Measurements from ENCODE around the gene FBXL7.

The FBXL7 gene

GRCh38 chr5:15798006-15798405 lies 298.0 kb downstream of the FBXL7 start:
- Histone ChIP-seq H3K4me1 (ENCODE audit: low read length) (no peaks in the 10 kb centered on the region), H3K79me2 (ENCODE audit: low read length) (no peaks in the 10 kb centered on the region), H3K4me3 (ENCODE audit: low read length) (no peak overlapping the region), H3K27me3 (ENCODE audit: low read depth, low read length) (no peaks in the 10 kb centered on the region), H3K36me3 (replicated peaks; ENCODE audit: low read depth, low read length) (no peaks in the 10 kb centered on the region), H3K27ac (ENCODE audit: low read length) (no peak overlapping the region), H3K4me2 (ENCODE audit: low read length) (no peak overlapping the region), H4K20me1 (ENCODE audit: insufficient read depth, low read length) (no peaks in the 10 kb centered on the region), H2AFZ (ENCODE audit: low read depth, low read length) (no peak overlapping the region), H3K9me3 (ENCODE audit: insufficient read depth, low read length) (no peaks in the 10 kb centered on the region), H3K9ac (ENCODE audit: low read length) (no peak overlapping the region)
- TF ChIP-seq CTCF (IDR thresholded peaks at IDR 0.05; ENCODE audit: low read depth, low read length), result no peak
- TF ChIP-seq EZH2phosphoT487 (IDR thresholded peaks at IDR 0.05; ENCODE audit: low read depth), result no peak

GRCh38 chr5:15799014-15799413 lies 299.0 kb downstream of the FBXL7 start:
- Histone ChIP-seq H3K4me2 (ENCODE audit: low read length) (no peak overlapping the region), H2AFZ (ENCODE audit: low read depth, low read length) (no peak overlapping the region), H3K27me3 (ENCODE audit: low read depth, low read length) (no peaks in the 10 kb centered on the region), H3K36me3 (replicated peaks; ENCODE audit: low read depth, low read length) (no peaks in the 10 kb centered on the region), H3K4me3 (ENCODE audit: low read length) (no peak overlapping the region), H3K4me1 (ENCODE audit: low read length) (no peaks in the 10 kb centered on the region), H3K79me2 (ENCODE audit: low read length) (no peaks in the 10 kb centered on the region), H4K20me1 (ENCODE audit: insufficient read depth, low read length) (no peaks in the 10 kb centered on the region), H3K9ac (ENCODE audit: low read length) (no peak overlapping the region), H3K9me3 (ENCODE audit: insufficient read depth, low read length) (no peaks in the 10 kb centered on the region), H3K27ac (ENCODE audit: low read length) (no peak overlapping the region)
- no peak for TF ChIP-seq EZH2phosphoT487 (IDR thresholded peaks at IDR 0.05; ENCODE audit: low read depth)
- no peak for TF ChIP-seq CTCF (IDR thresholded peaks at IDR 0.05; ENCODE audit: low read depth, low read length)

GRCh38 chr5:15799612-15800011 lies 299.6 kb downstream of the FBXL7 start:
- Histone ChIP-seq H3K27ac (ENCODE audit: low read length) (no peak overlapping the region), H3K9ac (ENCODE audit: low read length) (no peak overlapping the region), H3K4me2 (ENCODE audit: low read length) (no peak overlapping the region), H3K4me3 (ENCODE audit: low read length) (no peak overlapping the region), H3K79me2 (ENCODE audit: low read length) (no peaks in the 10 kb centered on the region), H3K27me3 (ENCODE audit: low read depth, low read length) (no peaks in the 10 kb centered on the region), H4K20me1 (ENCODE audit: insufficient read depth, low read length) (no peaks in the 10 kb centered on the region), H2AFZ (ENCODE audit: low read depth, low read length) (no peak overlapping the region), H3K4me1 (ENCODE audit: low read length) (no peaks in the 10 kb centered on the region), H3K9me3 (ENCODE audit: insufficient read depth, low read length) (no peaks in the 10 kb centered on the region), H3K36me3 (replicated peaks; ENCODE audit: low read depth, low read length) (no peaks in the 10 kb centered on the region)
- TF ChIP-seq EZH2phosphoT487 (IDR thresholded peaks at IDR 0.05; ENCODE audit: low read depth) (no peak), CTCF (IDR thresholded peaks at IDR 0.05; ENCODE audit: low read depth, low read length) (no peak)

- H4K20me1 ChIP-seq (ENCODE audit: insufficient read depth, low read length), result no peaks in the 10 kb centered on the region
- TF ChIP-seq CTCF (IDR thresholded peaks at IDR 0.05; ENCODE audit: low read depth, low read length) (no peak), EZH2phosphoT487 (IDR thresholded peaks at IDR 0.05; ENCODE audit: low read depth) (no peak)
Observed at GRCh38 chr5:15803280-15803679, 303.3 kb downstream of the FBXL7 start.

More at GRCh38 chr5:15803280-15803679, 303.3 kb downstream of the FBXL7 start:
- Histone ChIP-seq H3K4me3 (ENCODE audit: low read length) (no peak overlapping the region), H3K4me2 (ENCODE audit: low read length) (no peak overlapping the region), H3K27ac (ENCODE audit: low read length) (no peak overlapping the region), H3K27me3 (ENCODE audit: low read depth, low read length) (no peaks in the 10 kb centered on the region), H3K9me3 (ENCODE audit: insufficient read depth, low read length) (no peaks in the 10 kb centered on the region), H2AFZ (ENCODE audit: low read depth, low read length) (no peak overlapping the region), H3K36me3 (replicated peaks; ENCODE audit: low read depth, low read length) (no peaks in the 10 kb centered on the region), H3K4me1 (ENCODE audit: low read length) (no peaks in the 10 kb centered on the region), H3K9ac (ENCODE audit: low read length) (no peak overlapping the region), H3K79me2 (ENCODE audit: low read length) (no peaks in the 10 kb centered on the region)

All from OCI-LY3 (cell line).